ENCODE results near the gene KLRF2.

KLRF2 gene

DNA sequence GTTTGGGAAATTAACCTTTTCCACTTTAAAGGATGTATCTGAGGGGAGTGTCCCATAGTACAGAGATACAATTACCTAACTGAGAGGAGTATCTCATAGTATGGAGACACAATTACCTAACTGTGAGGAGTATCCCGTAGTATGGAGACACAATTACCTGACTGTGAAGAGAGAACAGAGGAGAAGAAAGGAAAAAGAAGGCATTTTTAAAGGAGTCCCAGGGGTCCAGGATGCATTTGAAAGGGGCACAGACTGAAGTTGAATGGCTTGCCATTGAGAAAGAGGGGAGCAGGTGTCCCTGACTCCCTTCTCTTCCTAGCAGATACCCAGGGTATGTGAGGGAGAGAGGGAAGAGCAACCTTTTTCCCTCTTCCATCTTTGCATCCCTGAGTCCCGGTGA lies 17.9 kb downstream of the KLRF2 start:
- H3K9ac ChIP-seq (ENCODE audit: low read length): no peak overlapping the region
- no peak overlapping the region for H3K27ac ChIP-seq (ENCODE audit: low read depth, low read length)
- H3K4me3 ChIP-seq (ENCODE audit: low read length): no peak overlapping the region
- no peaks in the 10 kb centered on the region for H3K4me1 ChIP-seq (ENCODE audit: control insufficient read depth, insufficient read depth, low read length)
- H3K36me3 ChIP-seq (ENCODE audit: control insufficient read depth, insufficient read depth, low read length): no peaks in the 10 kb centered on the region
- H3K27me3 ChIP-seq (ENCODE audit: control insufficient read depth, insufficient read depth, low read length): no peaks in the 10 kb centered on the region

DNA sequence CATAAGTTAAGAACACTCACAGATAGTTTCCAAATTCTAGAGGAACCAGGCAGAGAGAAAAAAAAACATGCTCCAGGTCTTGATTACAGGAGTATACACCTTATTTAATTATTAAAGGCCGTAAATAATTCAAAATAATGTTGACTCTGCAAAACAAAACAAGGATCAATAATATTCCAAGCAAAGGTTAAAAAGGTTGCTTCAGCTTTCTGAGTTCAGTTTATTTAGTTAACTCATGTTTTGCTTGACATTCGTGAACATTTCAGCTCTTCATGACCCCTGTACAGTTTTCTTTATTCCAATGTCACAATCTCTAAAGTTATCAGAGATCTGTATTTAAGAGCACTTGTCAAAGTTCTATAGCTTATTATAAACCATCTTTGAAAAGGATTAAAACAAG lies 19.6 kb downstream of the KLRF2 start:
- no peak overlapping the region for H3K4me3 ChIP-seq (ENCODE audit: low read length)
- H3K4me1 ChIP-seq (ENCODE audit: control insufficient read depth, insufficient read depth, low read length): no peaks in the 10 kb centered on the region
- no peaks in the 10 kb centered on the region for H3K27me3 ChIP-seq (ENCODE audit: control insufficient read depth, insufficient read depth, low read length)
- no peak overlapping the region for H3K27ac ChIP-seq (ENCODE audit: low read depth, low read length)
- no peaks in the 10 kb centered on the region for H3K36me3 ChIP-seq (ENCODE audit: control insufficient read depth, insufficient read depth, low read length)
- no peak overlapping the region for H3K9ac ChIP-seq (ENCODE audit: low read length)

GRCh38 chr12:9902539-9903228 lies 21.4 kb downstream of the KLRF2 start:
- no peak overlapping the region for H3K27ac ChIP-seq (ENCODE audit: low read depth, low read length)
- no peaks in the 10 kb centered on the region for H3K27me3 ChIP-seq (ENCODE audit: control insufficient read depth, insufficient read depth, low read length)
- no peak overlapping the region for H3K4me3 ChIP-seq (ENCODE audit: low read length)
- H3K36me3 ChIP-seq (ENCODE audit: control insufficient read depth, insufficient read depth, low read length): no peaks in the 10 kb centered on the region
- H3K4me1 ChIP-seq (ENCODE audit: control insufficient read depth, insufficient read depth, low read length): no peaks in the 10 kb centered on the region
- H3K9ac ChIP-seq (ENCODE audit: low read length): no peak overlapping the region

DNA sequence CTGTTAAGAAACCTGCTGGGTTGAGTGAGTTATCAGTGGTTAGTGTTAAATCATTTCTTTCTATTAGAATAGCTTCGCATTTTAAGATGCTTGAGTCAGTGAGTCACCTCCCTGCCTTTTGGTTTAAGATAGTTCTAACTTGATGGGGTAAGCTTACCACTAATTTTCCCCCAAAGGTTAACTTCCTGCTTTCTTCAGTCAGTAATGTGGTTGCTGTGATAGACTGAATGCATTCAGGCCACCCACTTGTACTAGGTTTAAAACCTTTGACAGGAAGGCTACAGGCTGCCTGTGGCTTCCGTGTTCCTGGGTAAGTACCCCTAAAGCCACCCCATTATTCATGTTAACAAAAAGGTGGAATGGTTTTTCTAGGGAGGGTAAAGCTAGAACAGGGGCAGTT lies 25.6 kb downstream of the KLRF2 start:
- Histone ChIP-seq H3K4me1 (ENCODE audit: control insufficient read depth, insufficient read depth, low read length) (no peaks in the 10 kb centered on the region), H3K36me3 (ENCODE audit: control insufficient read depth, insufficient read depth, low read length) (no peaks in the 10 kb centered on the region), H3K4me3 (ENCODE audit: low read length) (no peak overlapping the region), H3K9ac (ENCODE audit: low read length) (no peak overlapping the region), H3K27me3 (ENCODE audit: control insufficient read depth, insufficient read depth, low read length) (no peaks in the 10 kb centered on the region), H3K27ac (ENCODE audit: low read depth, low read length) (no peak overlapping the region)

DNA sequence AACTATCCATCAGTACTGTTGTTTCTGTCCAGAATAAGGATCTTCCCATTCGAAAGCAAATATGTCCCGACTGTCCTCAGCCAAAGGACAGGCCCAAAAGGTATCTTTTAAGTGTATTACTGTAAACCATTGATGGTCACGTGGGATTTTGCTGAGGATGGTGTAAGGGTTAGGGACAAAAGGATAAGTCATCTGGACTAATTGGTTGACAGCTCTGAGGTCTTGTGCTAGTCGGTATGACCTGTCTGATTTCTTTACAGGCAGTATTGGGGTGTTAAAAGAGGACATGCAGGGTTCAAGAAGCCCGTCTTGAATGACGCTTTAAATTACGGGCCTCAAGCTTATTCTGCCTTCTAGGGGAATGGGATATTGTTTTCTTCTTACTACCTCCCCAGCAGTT lies 26.5 kb downstream of the KLRF2 start:
- Histone ChIP-seq H3K9ac (ENCODE audit: low read length) (no peak overlapping the region), H3K27me3 (ENCODE audit: control insufficient read depth, insufficient read depth, low read length) (no peaks in the 10 kb centered on the region), H3K27ac (ENCODE audit: low read depth, low read length) (no peak overlapping the region), H3K4me3 (ENCODE audit: low read length) (no peak overlapping the region), H3K36me3 (ENCODE audit: control insufficient read depth, insufficient read depth, low read length) (no peaks in the 10 kb centered on the region), H3K4me1 (ENCODE audit: control insufficient read depth, insufficient read depth, low read length) (no peaks in the 10 kb centered on the region)

GRCh38 chr12:9908350-9908749 lies 27.1 kb downstream of the KLRF2 start:
- Histone ChIP-seq H3K27ac (ENCODE audit: low read depth, low read length) (no peak overlapping the region), H3K9ac (ENCODE audit: low read length) (no peak overlapping the region), H3K27me3 (ENCODE audit: control insufficient read depth, insufficient read depth, low read length) (no peaks in the 10 kb centered on the region), H3K4me3 (ENCODE audit: low read length) (no peak overlapping the region), H3K36me3 (ENCODE audit: control insufficient read depth, insufficient read depth, low read length) (no peaks in the 10 kb centered on the region), H3K4me1 (ENCODE audit: control insufficient read depth, insufficient read depth, low read length) (no peaks in the 10 kb centered on the region)

DNA sequence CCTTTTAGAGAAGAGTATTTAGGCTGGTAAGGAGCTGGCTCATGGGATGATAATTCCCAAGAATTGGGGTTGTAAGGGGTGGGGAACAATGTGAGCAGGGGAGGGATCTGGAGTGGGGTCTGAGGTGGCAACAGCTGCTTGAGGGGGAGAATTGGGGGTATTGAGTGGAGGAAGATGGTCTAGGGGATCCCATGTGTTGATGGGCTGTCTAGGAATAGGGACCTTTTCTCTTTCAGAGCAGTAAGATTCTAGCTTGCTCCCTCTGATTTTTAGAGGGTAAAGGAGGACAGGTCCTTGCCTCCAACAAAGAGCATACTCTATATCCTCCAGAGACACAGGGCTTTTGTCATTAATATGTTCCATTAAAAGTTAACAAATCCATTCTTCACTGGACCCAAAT lies 28.4 kb downstream of the KLRF2 start:
- Histone ChIP-seq H3K36me3 (ENCODE audit: control insufficient read depth, insufficient read depth, low read length) (no peaks in the 10 kb centered on the region), H3K27ac (ENCODE audit: low read depth, low read length) (no peak overlapping the region), H3K27me3 (ENCODE audit: control insufficient read depth, insufficient read depth, low read length) (no peaks in the 10 kb centered on the region), H3K4me3 (ENCODE audit: low read length) (no peak overlapping the region), H3K9ac (ENCODE audit: low read length) (no peak overlapping the region), H3K4me1 (ENCODE audit: control insufficient read depth, insufficient read depth, low read length) (no peaks in the 10 kb centered on the region)

DNA sequence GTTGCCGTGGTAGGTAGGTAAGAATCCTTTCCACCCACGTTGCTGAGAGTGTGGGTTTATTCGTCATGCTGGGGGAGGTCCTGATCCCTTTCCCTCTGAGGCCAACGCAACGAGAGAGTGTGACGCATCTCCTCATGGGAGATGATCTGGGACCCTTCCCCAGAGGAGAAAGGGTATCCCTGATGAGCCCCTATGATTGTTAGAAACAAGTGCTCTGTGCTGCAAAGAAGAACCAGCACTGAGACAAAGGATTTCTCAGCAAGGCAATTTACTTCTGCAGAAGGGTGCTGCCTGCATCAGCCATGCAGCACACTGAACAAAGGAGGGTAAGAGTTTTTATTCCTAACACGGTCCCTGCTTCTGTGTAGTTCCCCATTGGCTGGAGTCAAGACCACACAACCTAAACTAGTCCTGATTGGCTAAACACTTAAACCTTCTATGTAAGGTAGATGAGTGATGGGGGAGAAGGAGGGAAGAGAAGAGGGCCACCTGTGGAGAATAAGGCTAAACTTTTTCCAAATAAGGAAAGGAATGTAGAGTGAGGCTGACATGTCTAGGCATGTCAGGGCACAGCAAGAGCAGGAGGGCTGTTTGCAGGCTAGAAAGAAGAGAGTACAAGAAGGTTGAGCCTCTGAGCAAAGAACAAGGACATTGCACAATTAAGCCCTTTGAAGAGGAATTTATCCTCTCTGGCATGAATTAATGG lies 29.6 kb downstream of the KLRF2 start:
- H3K9ac ChIP-seq (ENCODE audit: low read length): no peak overlapping the region
- H3K4me1 ChIP-seq (ENCODE audit: control insufficient read depth, insufficient read depth, low read length): no peaks in the 10 kb centered on the region
- no peaks in the 10 kb centered on the region for H3K36me3 ChIP-seq (ENCODE audit: control insufficient read depth, insufficient read depth, low read length)
- no peak overlapping the region for H3K27ac ChIP-seq (ENCODE audit: low read depth, low read length)
- H3K27me3 ChIP-seq (ENCODE audit: control insufficient read depth, insufficient read depth, low read length): no peaks in the 10 kb centered on the region
- no peak overlapping the region for H3K4me3 ChIP-seq (ENCODE audit: low read length)

- no peaks in the 10 kb centered on the region for H3K4me1 ChIP-seq (ENCODE audit: control insufficient read depth, insufficient read depth, low read length)
- no peaks in the 10 kb centered on the region for H3K36me3 ChIP-seq (ENCODE audit: control insufficient read depth, insufficient read depth, low read length)
- no peak overlapping the region for H3K27ac ChIP-seq (ENCODE audit: low read depth, low read length)
- H3K9ac ChIP-seq (ENCODE audit: low read length): no peak overlapping the region
- H3K4me3 ChIP-seq (ENCODE audit: low read length): no peak overlapping the region
- no peaks in the 10 kb centered on the region for H3K27me3 ChIP-seq (ENCODE audit: control insufficient read depth, insufficient read depth, low read length)
These were observed 30.4 kb downstream of the KLRF2 start for GRCh38 chr12:9911708-9912107.

- no peaks in the 10 kb centered on the region for H3K36me3 ChIP-seq (ENCODE audit: control insufficient read depth, insufficient read depth, low read length)
These were observed 38.2 kb downstream of the KLRF2 start for GRCh38 chr12:9919443-9919842.

DNA sequence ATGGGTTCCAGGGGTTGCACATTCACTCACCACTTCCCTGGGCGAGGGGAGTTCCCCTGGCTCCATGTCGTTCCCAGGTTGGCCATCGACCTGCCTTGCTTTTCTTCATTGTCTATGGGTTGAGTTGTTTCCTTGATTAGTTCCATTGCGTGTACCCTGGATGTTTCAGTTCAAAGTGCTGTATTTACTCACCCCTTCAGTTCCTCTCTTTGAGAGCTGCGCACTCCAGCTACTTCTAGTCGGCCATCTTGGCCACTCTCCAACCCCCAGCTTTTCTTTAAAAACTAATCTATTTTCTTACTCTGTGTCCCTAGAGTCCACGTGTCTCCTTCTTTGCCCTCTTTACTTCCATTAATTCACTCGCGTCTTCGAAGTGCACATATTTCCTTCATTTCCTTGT lies 39.2 kb downstream of the KLRF2 start:
- H3K4me3 ChIP-seq (ENCODE audit: low read length): no peak overlapping the region
- no peaks in the 10 kb centered on the region for H3K27me3 ChIP-seq (ENCODE audit: control insufficient read depth, insufficient read depth, low read length)
- H3K9ac ChIP-seq (ENCODE audit: low read length): no peak overlapping the region
- no peaks in the 10 kb centered on the region for H3K4me1 ChIP-seq (ENCODE audit: control insufficient read depth, insufficient read depth, low read length)
- H3K36me3 ChIP-seq (ENCODE audit: control insufficient read depth, insufficient read depth, low read length): no peaks in the 10 kb centered on the region
- H3K27ac ChIP-seq (ENCODE audit: low read depth, low read length): no peak overlapping the region

More at GRCh38 chr12:9919443-9919842, 38.2 kb downstream of the KLRF2 start:
- Histone ChIP-seq H3K27ac (ENCODE audit: low read depth, low read length) (no peak overlapping the region), H3K27me3 (ENCODE audit: control insufficient read depth, insufficient read depth, low read length) (no peaks in the 10 kb centered on the region), H3K4me1 (ENCODE audit: control insufficient read depth, insufficient read depth, low read length) (no peaks in the 10 kb centered on the region), H3K4me3 (ENCODE audit: low read length) (no peak overlapping the region), H3K9ac (ENCODE audit: low read length) (no peak overlapping the region)

GRCh38 chr12:9922429-9922828 lies 41.1 kb downstream of the KLRF2 start:
- Histone ChIP-seq H3K27me3 (ENCODE audit: control insufficient read depth, insufficient read depth, low read length) (no peaks in the 10 kb centered on the region), H3K4me3 (ENCODE audit: low read length) (no peak overlapping the region), H3K27ac (ENCODE audit: low read depth, low read length) (no peak overlapping the region), H3K9ac (ENCODE audit: low read length) (no peak overlapping the region), H3K4me1 (ENCODE audit: control insufficient read depth, insufficient read depth, low read length) (no peaks in the 10 kb centered on the region), H3K36me3 (ENCODE audit: control insufficient read depth, insufficient read depth, low read length) (no peaks in the 10 kb centered on the region)

Measured in rectal smooth muscle tissue (tissue), 1 donor.